22Rv1 (cell line): Measurements from ENCODE around the gene TMPO.
A peak's percentile ranks its signal among the peaks of the same experiment; 100 is the strongest.

ENCODE experiments used
- H3K27ac ChIP-seq: fragments of 450-650 bp; 2 replicates; pipeline ENCODE4 v1.5.1; 2017
- ZFX ChIP-seq: fragments of 450-650 bp; IDR thresholded peaks from 2 replicates; pipeline ENCODE4 v1.6.1; 2017; ENCODE audit warnings: antibody characterized with exemption, borderline replicate concordance
- TF ChIP-seq, protein P1 (sequence below): fragments of 450-650 bp; IDR thresholded peaks from 2 replicates; pipeline ENCODE4 v1.5.1; 2017; ENCODE audit warnings: mild to moderate bottlenecking

The TMPO gene, protein sequence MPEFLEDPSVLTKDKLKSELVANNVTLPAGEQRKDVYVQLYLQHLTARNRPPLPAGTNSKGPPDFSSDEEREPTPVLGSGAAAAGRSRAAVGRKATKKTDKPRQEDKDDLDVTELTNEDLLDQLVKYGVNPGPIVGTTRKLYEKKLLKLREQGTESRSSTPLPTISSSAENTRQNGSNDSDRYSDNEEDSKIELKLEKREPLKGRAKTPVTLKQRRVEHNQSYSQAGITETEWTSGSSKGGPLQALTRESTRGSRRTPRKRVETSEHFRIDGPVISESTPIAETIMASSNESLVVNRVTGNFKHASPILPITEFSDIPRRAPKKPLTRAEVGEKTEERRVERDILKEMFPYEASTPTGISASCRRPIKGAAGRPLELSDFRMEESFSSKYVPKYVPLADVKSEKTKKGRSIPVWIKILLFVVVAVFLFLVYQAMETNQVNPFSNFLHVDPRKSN

DNA sequence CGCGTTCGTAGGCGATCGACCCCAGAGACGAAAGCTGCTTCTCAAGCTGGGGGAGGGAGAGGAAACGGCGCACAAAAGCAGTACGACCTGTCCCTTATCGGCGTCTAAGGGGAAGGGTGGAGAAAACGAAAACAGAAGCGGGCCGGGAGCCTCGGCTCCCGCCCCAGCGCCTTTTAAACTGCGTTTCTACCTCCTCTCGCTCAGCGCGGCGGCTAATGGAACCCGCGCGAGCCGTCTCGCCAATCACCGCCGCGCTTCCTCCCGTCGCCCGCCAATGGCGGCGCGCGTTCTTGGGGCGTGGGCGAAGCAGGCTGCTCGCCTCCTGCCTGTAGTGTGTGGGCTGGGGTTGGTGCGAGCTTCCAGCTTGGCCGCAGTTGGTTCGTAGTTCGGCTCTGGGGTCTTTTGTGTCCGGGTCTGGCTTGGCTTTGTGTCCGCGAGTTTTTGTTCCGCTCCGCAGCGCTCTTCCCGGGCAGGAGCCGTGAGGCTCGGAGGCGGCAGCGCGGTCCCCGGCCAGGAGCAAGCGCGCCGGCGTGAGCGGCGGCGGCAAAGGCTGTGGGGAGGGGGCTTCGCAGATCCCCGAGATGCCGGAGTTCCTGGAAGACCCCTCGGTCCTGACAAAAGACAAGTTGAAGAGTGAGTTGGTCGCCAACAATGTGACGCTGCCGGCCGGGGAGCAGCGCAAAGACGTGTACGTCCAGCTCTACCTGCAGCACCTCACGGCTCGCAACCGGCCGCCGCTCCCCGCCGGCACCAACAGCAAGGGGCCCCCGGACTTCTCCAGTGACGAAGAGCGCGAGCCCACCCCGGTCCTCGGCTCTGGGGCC is at the start of gene TMPO:
Gene TMPO (plus strand): TSS at position 304 of the 824 bp plus-strand sequence. CDS start 278 bp downstream, at position 582.
- no peak for TF ChIP-seq ZFX
- TF ChIP-seq, protein P1, sequence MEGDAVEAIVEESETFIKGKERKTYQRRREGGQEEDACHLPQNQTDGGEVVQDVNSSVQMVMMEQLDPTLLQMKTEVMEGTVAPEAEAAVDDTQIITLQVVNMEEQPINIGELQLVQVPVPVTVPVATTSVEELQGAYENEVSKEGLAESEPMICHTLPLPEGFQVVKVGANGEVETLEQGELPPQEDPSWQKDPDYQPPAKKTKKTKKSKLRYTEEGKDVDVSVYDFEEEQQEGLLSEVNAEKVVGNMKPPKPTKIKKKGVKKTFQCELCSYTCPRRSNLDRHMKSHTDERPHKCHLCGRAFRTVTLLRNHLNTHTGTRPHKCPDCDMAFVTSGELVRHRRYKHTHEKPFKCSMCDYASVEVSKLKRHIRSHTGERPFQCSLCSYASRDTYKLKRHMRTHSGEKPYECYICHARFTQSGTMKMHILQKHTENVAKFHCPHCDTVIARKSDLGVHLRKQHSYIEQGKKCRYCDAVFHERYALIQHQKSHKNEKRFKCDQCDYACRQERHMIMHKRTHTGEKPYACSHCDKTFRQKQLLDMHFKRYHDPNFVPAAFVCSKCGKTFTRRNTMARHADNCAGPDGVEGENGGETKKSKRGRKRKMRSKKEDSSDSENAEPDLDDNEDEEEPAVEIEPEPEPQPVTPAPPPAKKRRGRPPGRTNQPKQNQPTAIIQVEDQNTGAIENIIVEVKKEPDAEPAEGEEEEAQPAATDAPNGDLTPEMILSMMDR: no peak
- H3K27ac ChIP-seq: peak within 1 kb of the TSS; percentile 99

DNA sequence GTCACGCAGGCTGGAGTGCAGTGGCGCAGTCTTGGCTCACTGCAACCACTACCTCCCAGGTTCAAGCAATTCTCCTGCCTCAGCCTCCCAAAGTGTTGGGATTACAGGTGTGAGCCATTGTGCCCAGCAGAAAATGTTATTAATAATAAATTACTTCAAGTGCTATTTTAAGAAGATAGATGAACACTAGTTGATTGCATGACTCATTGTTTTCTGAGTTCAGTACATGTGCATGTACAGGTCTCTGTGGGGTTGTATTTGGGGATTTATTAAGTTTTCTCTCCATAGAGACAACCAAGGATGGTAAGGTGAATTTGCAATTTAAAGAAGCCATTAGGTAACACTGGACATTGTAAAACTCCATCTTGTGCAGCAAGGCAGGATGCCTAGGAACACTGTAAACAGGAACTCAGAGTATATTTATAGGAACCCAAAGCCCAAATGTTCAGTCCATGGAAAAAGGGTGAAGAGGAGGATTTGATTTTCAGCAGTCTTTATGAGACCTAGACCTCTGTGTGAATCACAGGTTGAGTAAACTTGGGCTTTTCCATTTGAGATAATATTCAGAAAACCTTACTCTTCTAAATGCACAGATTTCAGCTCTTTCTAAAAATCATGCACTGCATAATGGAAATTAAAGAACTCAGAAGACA is 49.3 kb upstream of the TMPO start:
- no peak for TF ChIP-seq ZFX
- TF ChIP-seq, protein P1: no peak
- H3K27ac ChIP-seq: no peak overlapping the region

DNA sequence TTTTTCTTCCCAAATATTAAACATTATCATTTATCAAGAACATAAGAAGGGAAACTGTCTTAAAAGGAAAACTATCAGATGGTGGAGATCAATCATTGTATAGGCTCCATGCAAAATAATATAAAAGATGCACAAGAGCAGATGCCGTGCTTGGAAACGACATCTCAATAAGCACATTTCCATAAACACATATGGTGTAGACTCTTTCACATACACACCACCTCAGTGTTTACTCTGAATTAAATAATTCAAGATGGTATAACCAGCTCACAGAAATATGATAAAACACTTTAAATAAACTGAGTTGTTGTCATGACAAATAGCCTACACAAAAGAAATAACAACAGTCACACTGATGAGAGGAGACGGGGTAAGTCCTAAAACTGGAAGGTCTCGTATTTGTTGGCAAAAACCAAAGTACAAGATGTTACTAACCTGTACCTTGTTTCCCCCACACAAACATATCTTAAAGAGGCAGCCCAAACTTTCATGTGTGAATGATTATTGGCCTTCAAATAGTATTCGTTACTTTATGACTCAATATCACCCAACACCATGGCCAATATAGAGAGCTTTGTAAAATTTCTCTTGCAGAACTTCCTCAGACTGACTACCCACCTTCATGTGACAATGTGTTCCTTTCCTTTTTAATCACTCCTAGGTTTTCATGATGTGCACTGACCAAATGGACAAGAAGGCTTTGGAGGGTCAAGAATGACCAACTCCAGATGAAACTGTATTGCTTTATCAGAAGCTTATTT is 48.6 kb upstream of the TMPO start:
- H3K27ac ChIP-seq: no peak overlapping the region
- TF ChIP-seq, protein P1: no peak
- TF ChIP-seq ZFX: no peak

DNA sequence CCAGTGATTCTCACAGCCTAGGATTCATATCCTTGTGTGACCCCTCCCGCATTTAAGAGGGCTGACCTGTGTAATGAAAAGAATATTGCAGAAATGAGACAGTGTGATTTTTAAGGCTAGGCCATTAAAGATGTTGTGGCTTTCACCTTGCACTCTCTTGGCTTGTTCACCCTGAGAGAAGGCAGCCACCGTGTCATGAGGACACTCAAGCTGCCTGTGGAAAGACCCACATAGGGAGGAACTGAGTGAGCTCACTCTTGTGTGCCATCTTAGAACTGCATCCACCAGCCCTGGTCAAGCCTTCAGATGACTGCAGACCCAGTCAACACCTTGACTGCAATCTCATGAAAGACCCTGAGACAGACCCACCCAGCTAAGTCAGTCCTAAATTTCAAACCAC is 46.3 kb upstream of the TMPO start:
- TF ChIP-seq, protein P1: no peak
- TF ChIP-seq ZFX: no peak
- H3K27ac ChIP-seq: no peak overlapping the region

DNA sequence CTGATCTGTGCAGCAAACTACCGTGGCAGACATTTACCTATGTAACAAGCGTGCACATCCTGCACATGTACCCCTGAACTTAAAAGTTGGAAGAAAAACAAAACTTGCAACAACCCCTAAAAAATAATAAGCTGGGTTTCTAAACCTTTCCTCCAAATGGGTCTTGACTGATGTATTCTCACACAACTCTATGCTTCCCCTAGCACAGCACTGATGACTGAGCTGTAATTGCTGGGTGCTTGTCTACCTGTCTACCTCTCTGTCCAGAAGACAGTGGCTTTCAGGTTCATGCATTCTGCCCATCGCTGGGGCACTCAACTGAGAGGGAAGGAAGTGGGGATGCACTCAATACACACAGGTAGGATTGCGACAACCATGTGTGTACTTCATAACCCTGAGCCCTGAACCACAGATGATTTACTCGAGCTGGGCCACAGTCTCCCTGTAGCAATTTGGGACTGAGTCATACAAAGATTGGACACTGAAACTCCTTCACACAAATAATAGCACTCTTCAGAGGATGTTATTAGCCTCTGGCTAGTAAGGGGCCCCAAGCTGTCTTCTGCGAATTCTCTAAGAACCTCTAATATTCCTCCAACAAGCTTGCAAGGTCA is 44.8 kb upstream of the TMPO start:
- no peak overlapping the region for H3K27ac ChIP-seq
- TF ChIP-seq ZFX: no peak

DNA sequence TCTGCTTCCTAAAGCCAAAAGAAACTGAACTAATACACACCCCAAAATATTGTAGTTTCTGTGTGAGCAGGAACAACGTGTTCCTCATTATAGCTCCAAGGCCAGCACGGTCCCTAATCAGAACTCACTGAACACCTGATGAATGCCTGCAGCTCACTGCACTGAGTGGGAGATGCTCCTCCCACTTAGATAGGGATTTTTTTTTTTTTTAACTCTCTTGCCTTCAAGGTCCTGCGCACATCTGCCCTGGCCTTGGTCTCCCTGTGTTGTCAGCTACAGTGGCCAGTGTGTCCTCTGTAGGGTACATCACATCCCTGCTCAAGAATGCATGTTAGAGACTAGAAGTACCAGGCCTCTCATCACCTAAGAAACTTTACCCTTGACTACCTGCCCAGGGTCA is 44.3 kb upstream of the TMPO start:
- no peak overlapping the region for H3K27ac ChIP-seq
- no peak for TF ChIP-seq ZFX
- TF ChIP-seq, protein P1: no peak
